NCI-H1930 (cell line): ENCODE measurements around the gene PEX14.
A peak's percentile ranks its signal among the peaks of the same experiment; 100 is the strongest.

Experiments used
- DNase-seq, 2 experiments: peaks; one replicate each; lab custom pipeline; 2025; lab: John Stamatoyannopoulos, UW

PEX14 gene

DNA sequence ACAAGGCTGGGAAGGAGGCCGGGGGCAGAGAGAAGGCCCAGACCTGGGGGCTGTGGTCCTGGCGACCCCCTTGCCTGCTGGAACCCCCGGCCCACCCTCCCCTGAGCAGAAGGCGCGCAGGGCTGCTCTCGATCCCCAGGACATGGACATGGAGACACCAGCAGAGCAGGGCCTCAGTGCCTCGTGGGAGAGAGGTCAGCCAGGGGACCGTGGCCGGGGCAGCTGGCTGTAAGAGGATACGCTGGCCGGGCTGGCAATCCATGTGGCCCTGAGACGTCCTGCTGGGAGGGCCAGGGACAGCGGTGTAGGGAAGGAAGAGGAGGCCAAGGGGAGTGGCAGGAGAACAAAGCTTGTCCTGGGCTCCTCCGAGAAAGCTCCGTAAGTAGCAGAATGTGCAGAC lies 189.5 kb downstream of the PEX14 start:
- no peak for DNase-seq

DNA sequence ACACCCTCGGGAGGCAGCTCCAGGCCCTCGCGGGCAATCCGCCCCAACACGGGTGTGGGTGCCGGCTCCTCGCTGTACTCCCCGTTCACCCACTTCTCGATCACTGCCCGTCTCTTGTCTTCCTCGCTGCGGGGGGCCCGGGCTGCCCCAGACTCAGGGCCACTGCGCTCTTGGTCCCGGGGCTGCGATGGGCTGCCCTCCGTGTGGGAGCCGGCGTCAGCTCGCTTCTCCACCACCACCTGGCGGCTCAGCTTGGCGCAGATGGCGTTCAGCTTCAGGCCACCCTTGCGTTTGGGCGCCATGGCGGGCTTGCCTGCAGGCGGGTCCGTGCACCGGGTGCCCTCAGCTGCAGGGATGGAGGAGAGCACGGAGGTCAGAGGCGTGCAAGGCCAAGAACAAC lies 190.5 kb downstream of the PEX14 start:
- no peak for DNase-seq

DNA sequence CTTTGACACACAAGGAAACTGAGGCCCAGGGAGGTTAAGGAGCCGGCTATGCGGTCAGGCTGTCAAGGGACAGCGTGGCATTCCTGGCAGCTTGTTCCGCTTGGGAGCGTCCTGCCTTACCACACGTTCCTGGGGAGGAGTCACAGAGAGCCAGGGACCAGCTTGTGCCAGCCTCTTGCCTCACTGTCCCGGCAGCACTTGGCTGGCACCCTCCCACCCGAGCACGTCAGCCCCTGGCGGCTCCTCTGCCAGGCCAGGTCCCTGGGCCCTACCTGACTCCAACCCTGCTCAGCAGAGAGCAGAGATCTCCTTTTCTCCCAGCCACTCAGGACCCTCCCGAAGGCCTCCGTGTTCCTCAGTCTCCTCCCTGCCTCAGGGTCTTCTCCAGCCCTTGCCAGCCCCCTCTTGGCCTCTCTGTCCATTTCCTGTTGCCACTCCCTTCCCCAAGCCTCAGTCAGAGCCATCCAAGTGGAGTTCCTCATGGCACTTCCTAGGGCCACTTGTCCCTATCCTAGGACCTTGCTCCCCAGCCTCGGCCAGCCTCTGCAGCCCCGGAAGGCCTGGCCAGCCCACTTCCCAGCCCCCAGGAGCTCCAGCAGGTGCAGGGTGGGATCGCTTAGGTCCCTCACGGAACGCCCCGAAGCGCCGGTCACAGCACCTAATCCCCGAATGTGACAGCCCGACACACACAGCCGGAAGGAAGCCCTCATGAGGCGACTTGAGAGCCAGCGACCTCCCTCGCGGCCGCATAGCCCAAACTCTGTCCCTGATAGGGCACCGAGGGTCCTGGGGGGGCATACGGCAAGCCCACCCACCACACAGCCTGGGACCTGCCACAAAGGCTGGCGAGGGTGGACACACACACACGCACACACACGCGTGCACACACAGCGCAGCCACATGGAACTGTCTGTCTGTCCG lies 191.4 kb downstream of the PEX14 start:
- DNase-seq, result no peak

GRCh38 chr1:10667861-10668761 lies 193.4 kb downstream of the PEX14 start:
- no peak for DNase-seq

- DNase-seq, result no peak
These were observed 194.8 kb downstream of the PEX14 start for GRCh38 chr1:10669570-10669969.

DNA sequence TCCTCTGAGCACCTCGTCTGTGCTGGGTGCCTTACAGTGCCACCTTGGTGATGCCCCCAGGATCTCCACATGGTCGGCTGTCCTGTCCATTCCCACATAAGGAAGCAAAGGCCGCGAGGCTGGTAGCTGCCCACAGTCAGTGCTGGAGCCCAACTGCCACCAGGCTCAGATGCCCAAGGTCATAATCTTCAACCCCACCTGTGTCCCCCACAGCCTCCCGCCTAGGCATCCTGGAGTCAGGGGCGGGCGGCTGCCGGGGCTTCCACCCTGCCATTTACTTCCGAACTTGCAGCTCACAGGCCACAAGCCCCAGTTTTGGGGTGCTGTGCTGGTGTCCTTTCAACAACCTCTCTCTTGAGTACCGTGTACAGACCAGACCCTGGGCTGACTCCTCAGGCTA lies 195.4 kb downstream of the PEX14 start:
- DNase-seq, result no peak

- DNase-seq, result no peak
These were observed 196.3 kb downstream of the PEX14 start for GRCh38 chr1:10671090-10671489.

GRCh38 chr1:10671622-10672342 lies 197.0 kb downstream of the PEX14 start:
- DNase-seq, result no peak

- DNase-seq, result no peak
These were observed 197.7 kb downstream of the PEX14 start for GRCh38 chr1:10672343-10673050.

DNA sequence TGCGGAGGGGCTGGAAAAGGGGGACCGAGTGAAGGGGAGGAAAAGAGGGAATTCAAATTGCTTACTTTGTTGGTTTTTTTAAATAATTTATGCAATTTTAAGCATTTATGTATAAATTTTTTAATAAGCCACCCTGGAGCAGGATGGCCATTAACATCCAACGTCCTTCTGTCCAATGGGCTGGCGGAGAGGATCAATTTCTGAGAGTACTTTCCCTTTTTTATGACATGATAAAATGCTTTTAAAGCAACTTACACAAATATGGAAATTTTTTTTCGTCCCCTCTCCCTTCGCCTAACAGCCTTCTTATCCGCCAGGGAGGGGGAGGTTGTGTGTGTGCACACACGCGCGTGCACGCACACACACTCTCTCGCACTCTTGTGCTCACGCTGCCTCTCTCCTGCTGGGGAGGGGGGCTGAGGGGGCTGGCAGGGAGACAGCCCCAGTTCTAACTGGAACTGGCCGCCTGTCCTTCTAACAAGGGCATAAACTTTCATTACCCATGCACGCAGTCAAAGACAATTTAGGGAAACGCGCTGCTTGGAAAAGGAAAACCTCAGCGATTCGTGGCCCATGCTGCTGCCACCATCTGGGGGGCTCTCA lies 198.5 kb downstream of the PEX14 start:
- DNase-seq, result no peak

DNA sequence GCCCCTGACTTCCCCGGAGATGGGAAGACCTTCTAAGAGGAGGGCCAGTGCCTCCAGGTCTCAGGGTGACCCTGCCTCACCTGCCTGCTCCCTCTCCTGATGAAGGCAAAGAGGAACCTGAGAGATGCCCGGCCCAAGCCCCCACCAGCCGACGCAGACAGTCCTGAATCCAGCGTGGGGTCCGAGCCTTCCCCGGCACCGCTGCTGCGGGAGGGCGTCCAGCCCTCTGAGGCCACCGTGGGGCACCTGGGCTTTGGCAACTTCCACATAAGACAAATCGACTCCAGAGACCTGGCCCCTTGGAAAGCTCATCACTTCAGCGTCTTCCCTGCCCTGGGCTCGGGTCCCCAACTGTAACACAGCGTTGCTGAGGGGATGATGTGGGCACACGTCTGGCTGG lies 199.5 kb downstream of the PEX14 start:
- no peak for DNase-seq

DNA sequence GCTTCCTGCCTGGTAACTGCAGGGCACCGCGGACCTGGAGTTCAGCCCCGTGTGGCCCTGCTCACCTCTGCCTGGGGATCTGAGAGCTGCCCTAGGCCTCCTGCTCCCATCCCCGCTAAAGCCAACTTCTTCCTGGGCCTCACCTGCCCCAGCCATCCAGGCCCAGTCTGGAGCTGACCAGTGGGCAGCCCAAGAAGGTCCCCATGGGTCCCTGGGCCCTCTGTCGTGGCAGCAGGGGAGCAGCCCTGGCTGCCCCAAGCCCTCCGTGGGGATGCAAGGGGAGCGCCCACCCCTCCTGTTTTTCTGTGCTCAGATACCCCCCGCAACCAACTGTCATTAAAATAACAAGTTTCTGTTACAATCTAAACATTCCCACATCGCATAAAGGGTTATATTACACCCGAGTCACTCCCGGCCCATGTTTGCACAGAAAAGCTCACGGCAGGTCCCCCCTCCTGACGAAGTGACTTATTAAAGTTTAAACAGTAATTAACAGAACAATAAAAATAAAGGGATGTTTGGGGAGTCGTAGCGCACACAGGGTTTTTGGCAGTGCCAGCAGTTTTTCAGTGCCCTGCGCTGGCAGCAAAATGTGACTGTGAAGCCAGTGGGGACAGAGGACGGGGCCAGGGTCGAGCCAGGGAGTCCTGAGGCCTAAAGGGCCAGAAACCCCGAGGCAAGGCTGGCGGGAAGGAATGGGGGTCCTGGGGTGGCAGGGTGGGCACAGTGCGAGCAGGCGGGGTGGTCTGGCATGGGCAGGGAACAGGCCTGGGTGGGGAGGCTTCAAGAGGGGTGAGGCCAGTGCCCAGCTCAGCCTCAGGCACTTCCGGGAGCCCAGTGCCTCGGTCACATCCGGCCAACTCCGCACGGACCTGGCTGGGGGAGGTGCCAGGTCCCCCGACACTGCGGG lies 200.2 kb downstream of the PEX14 start:
- DNase-seq, result no peak

- no peak for DNase-seq
These were observed 201.1 kb downstream of the PEX14 start for GRCh38 chr1:10675813-10676212.

DNA sequence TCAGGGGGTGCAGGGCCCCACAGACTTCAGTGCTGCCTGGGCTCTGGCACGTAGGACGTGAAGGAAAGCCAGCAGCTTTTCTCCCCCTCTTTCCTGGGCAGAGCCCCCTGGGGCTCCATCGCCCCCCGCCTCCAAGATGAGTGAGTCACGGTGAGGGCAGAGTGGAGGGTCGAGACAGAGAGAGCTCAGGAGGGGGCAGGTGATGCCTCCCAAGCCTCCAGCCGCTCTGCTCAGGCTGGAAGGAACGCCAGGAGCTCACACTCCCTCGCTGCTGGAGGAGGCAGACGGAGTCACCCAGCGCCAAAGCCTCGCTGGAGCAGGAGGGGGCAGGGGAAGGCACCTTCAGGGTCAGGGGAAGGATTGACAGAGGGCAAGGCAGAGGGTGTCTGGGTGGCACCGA lies 202.2 kb downstream of the PEX14 start:
- DNase-seq, result no peak

- DNase-seq, result no peak
These were observed 203.0 kb downstream of the PEX14 start for GRCh38 chr1:10677491-10678391.

- DNase-seq, result no peak
These were observed 203.7 kb downstream of the PEX14 start for GRCh38 chr1:10678402-10678801.

GRCh38 chr1:10678852-10679251 lies 204.1 kb downstream of the PEX14 start:
- DNase-seq, result no peak

DNA sequence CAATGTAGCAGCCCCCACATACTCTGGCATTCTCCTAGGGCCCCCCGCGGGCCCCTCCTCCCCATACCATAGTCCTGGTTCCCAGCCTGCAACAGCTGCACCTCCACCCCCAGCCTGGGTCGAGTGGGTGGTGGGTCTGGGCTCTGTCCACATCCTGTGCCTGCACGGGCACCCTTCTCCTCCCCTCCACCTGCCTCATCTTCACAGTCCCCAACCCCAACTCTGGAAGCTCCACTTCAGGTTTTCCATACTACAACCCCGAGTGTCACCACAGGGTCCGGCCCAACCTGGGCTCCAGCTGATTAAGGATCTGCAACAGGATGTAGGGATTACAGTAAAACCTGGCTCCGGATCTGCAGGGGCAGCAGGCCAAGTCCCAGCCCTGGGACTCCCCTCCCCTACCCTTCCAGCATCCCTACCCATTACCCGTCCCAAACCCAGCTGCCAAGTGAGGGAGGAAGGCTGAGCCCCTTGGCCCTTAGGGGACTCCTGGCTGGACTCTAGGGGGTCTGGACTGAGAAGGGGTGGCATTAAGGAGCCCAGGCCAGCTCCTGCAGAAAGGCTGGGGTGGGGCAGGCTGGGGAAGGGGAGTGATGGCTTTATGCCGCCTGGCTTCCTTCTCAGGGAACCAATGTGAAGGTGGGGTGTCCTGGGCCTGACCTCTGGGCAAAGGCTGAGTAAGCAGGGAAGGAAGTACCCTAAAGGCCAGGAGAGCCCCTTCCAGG lies 204.9 kb downstream of the PEX14 start:
- peak; percentile 56 to 71 for DNase-seq
